ENCODE measurements around the gene TSPAN9. TPM values are rescaled to one million over a fixed set of nuclear protein-coding genes. Genes with fewer than 3 reads are reported as not detected.

Gene TSPAN9
- total RNA-seq, 4 donors from 2014 or later, result 27.8 to 47.2 (median 34.3) TPM

GRCh38 chr12:3317841-3318501, 240.8 kb downstream of the TSPAN9 start:
- no peaks in the 10 kb centered on the region for H3K36me3 ChIP-seq
- TF ChIP-seq CTCF (IDR thresholded peaks at IDR 0.05) (no peak), POLR2A (IDR thresholded peaks at IDR 0.05) (no peak), EP300 (IDR thresholded peaks at IDR 0.05) (no peak)
- WGBS, result 77% methylated on average over 13 of the region's 13 CpGs

GRCh38 chr12:3319723-3320492, 242.7 kb downstream of the TSPAN9 start:
- Histone ChIP-seq H3K36me3 (no peaks in the 10 kb centered on the region), H3K4me3 (no peak overlapping the region), H3K4me1 (peaks cover 11% of the 10 kb centered on the region), H3K9me3 (no peaks in the 10 kb centered on the region), H3K27me3 (no peaks in the 10 kb centered on the region), H3K27ac (no peak overlapping the region)
- no peak for DNase-seq (ENCODE audit: low spot score in 2 of 2)
- TF ChIP-seq POLR2AphosphoS5 (IDR thresholded peaks at IDR 0.05) (no peak), CTCF (IDR thresholded peaks at IDR 0.05) (no peak), EP300 (IDR thresholded peaks at IDR 0.05) (no peak), POLR2A (IDR thresholded peaks at IDR 0.05) (no peak)
- WGBS, result 82% methylated on average over 17 of the region's 17 CpGs

More at GRCh38 chr12:3317841-3318501, 240.8 kb downstream of the TSPAN9 start:
- Histone ChIP-seq H3K27ac (no peak overlapping the region), H3K4me3 (no peak overlapping the region), H3K27me3 (no peaks in the 10 kb centered on the region), H3K9me3 (no peaks in the 10 kb centered on the region), H3K4me1 (peaks cover 30% of the 10 kb centered on the region)
- DNase-seq (ENCODE audit: low spot score in 2 of 2), result no peak

GRCh38 chr12:3320881-3321509, 243.8 kb downstream of the TSPAN9 start:
- no peak overlapping the region for H3K4me3 ChIP-seq
- WGBS, result 87% methylated on average over 15 of the region's 17 CpGs

GRCh38 chr12:3321881-3322280, 244.7 kb downstream of the TSPAN9 start:
- Histone ChIP-seq H3K4me3 (no peak overlapping the region), H3K27ac (no peak overlapping the region), H3K4me1 (no peaks in the 10 kb centered on the region), H3K36me3 (no peaks in the 10 kb centered on the region), H3K9me3 (no peaks in the 10 kb centered on the region), H3K27me3 (no peaks in the 10 kb centered on the region)
- WGBS, result 100% methylated on average over 1 of the region's 2 CpGs
- TF ChIP-seq POLR2AphosphoS5 (IDR thresholded peaks at IDR 0.05) (no peak), POLR2A (IDR thresholded peaks at IDR 0.05) (no peak), CTCF (IDR thresholded peaks at IDR 0.05) (no peak), EP300 (IDR thresholded peaks at IDR 0.05) (no peak)
- DNase-seq (ENCODE audit: low spot score in 2 of 2), result no peak

More at GRCh38 chr12:3320881-3321509, 243.8 kb downstream of the TSPAN9 start:
- Histone ChIP-seq H3K9me3 (no peaks in the 10 kb centered on the region), H3K27ac (no peak overlapping the region), H3K4me1 (no peaks in the 10 kb centered on the region), H3K36me3 (no peaks in the 10 kb centered on the region), H3K27me3 (no peaks in the 10 kb centered on the region)
- DNase-seq (ENCODE audit: low spot score in 2 of 2), result no peak
- TF ChIP-seq POLR2AphosphoS5 (IDR thresholded peaks at IDR 0.05) (no peak), CTCF (IDR thresholded peaks at IDR 0.05) (no peak), EP300 (IDR thresholded peaks at IDR 0.05) (no peak), POLR2A (IDR thresholded peaks at IDR 0.05) (no peak)

Measured in suprapubic skin (tissue), 4 donors.